GM19372 (cell line): ENCODE measurements around the gene GMDS.

ENCODE experiments used
- ATAC-seq: cut with Tn5 transposase; IDR thresholded peaks from one replicate; pipeline ENCODE4 v1.9.1; 2021; ENCODE audit warnings: mild to moderate bottlenecking, low read depth, moderate library complexity; ENCODE audit not compliant: unreplicated experiment

The GMDS gene

GRCh38 chr6:1796706-1797529 lies 448.5 kb downstream of the GMDS start:
- peak; percentile 89 for ATAC-seq

DNA sequence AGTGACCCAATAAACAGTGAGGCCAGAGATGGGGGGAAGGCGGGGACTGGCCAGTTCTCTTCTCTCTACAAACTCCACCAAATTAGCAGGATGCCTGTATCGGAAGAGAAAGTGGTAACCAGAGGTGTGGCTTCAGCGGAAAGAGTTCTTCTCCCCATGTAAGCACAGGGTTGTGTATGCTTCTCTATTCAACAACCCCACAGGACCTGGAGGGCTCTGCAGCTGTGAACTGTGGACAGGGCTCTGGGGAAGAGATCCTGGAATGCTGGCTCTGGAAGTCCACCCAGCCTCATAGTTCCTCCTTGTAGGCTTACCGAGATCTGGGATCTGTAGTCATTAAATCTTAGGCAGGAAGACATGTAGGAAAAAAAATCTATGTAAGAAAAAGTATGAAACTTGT lies 449.5 kb downstream of the GMDS start:
- no peak for ATAC-seq

- no peak for ATAC-seq
Observed at GRCh38 chr6:1792989-1793388, 452.4 kb downstream of the GMDS start.

DNA sequence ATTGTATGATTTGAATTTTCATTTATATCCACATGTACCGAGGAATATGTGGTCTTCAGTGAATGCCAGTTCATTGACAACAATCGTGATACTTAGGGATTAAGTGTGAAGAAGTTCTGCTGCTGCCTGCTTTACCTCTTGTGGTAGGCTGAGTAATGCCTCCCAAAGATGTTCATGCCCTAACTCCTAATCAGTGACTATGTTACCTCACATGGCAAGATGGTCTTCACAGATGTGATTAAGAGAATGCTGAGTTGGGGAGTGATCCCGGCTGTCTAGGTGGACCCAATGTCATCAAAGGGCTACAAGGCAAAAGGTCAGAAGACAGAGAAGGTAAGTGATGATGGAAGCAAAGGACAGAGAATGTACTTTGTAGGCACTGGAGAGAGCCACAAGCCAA lies 454.7 kb downstream of the GMDS start:
- ATAC-seq = no peak

DNA sequence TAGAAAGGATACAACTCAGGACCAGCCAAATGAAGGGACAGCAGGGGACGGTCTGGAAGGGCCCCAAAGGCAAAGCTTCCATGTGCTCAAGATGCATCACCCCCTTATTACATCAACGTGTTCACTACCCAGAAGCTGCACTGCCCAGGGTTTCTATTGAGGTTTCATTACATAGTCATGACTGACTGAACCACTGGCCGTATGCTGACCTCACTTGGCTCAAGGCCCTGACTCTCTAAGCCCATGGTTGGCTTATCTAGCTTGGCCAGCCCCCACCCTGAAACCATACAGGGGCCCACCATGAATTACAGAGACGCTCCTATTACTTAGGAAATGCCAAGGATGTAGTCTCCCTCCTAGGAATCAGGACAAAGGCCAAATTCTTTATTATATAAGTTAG lies 456.3 kb downstream of the GMDS start:
- ATAC-seq = no peak

GRCh38 chr6:1787894-1788293 lies 457.5 kb downstream of the GMDS start:
- no peak for ATAC-seq

DNA sequence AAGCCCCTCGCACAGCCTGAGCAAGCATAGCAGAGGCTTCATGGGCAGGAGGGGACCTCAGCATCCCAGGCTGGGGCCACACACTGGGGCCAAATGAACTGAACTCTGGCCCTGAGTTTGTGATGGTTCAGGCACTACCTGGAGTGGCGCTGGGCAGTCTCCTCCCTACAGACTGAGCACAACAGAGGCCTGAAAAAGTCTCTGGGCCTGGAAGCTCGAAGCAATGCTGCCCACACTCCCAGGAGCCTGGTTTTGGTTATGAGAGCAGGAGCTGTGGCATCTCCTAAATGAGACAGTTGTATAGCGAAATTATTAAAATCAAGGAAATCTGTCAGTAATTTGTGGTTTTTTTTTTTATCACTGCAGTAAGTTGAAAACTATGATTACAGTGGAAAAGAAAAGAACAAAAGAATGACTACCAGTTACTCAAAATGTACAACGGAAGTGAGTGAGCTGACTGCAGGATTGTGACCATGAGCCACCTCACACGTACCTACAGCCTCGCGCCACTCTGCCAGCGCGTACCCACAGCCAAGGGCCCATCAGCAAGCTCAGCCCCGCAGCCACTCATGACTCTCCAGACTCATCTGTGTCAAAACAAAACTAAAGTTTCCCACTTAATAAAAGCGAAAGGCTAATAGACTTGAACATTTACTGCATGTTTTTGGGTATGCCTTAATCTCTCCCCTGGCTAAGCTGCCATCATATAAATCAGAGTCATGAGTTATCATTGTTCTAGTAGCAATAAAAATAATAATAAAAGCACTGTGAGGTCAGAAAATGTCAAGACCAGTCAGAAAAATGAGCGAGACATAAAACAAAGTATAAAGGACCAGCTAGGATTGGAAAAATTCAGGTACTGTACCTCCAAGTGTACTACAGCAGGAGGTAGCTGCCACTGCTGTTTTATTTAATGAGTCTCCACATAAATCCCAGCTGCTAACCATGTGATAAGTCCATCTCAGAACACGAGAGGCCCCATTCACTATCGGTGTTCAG lies 458.7 kb downstream of the GMDS start:
- no peak for ATAC-seq

GRCh38 chr6:1784422-1784884 lies 461.0 kb downstream of the GMDS start:
- ATAC-seq = no peak

- no peak for ATAC-seq
Observed at GRCh38 chr6:1781817-1782184, 463.6 kb downstream of the GMDS start.

GRCh38 chr6:1781152-1781816 lies 464.1 kb downstream of the GMDS start:
- ATAC-seq = no peak

DNA sequence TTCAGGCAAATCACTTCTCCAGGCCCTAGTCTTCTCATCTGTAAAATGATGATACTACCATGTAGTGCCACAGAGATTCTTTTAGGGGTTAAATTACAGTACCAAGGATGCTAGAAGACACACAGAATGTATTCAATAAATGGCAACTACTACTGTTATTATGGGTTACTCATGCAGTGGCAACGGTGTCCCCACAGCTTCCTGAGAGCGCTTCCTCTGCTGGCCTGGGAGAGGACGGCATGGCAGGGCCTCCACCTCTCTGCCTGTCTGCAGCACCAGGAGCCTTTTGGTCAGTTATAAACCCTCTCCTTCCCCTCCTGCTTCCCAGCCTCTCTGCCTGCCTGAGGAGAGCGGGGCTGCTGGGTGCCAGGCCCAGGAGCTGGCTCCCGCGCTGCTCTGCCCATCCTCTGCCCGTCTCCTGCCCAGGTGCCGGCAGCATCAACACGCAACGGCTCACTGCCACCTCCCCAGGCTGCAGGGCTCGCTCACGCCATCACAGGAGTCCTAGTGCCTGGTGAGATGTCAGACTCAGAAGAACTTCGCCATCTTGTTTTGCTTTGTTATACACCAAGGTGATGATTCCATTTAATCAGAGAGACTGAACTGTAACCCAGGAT lies 465.0 kb downstream of the GMDS start:
- no peak for ATAC-seq

DNA sequence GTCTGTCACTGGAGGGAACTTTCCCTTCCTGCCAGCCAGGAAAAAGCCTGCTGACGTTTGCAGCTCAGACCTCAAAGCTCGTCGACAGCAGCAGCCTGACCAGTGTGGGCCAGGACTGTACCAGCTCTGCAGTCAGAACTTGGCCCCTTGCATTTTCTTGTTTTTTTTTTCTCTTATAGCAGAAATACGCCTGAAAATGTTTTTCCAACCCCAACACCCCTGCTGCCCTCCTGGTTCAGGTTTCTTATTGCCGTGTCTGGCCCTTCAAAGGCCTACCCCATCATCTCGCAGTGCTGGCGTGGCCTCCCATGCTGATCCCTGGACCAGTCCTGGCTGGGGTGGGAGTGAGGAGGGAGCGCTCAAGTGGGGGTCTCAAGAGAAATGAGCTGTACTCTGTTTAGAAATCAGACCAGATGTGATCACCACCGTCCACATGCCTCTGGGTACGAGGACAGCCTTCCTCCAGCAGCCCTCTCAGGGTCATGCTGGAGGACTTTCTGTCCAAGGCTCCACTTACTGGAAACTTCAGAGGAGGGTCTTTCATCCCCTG lies 466.6 kb downstream of the GMDS start:
- ATAC-seq = no peak

DNA sequence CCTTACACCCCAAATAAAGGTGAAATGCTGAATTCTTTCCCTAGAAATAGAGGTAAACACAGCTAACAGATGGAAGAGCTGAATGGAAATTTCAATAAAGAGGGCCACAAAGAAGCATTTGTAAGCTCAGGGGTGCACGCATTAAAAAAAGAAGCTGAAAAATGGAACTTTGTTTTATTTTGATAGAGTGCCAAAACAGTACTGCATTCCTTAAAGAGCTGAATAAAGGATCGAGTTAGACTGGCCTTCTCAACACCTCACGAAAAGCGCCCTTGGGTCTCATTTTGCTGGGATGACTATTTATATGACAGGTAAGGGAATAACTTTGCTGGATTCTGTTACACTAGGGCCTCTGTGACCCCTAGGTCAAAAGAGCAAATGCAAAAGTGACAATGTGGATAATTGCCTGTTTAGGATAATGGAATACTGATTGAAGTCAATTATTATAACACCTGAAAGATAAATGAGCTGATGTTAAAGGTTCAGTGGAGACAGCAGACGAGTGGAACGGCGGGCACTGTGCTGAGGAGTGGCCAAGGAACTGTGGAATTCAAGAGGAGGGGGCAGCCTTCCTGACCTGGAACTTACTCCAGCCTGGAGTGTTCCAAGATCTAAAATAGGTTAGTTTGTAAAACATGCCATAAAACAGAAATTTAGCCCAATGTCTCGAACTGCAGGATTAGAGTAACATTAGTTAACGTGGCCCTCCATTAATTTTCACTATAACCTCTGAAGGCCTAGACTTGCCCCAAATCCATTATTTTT lies 467.3 kb downstream of the GMDS start:
- no peak for ATAC-seq

DNA sequence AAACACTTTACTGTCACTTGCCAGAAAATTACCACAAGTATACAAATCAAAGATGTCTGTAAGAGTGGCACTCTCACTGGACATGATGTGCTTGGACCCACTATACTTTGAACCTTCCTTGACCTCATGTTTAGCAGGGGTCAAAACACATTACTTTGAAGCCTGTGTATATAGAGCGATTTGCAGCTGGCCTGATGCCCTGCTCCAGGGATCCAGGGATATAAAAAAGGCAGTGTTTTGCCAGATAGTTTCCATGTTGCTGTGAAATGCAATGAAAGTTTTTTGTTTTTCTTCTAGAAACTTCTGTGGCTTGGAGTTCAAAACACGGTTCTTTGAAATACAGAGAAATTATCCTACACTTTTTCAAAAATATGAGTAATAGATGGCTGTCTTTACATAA lies 470.0 kb downstream of the GMDS start:
- ATAC-seq = no peak

DNA sequence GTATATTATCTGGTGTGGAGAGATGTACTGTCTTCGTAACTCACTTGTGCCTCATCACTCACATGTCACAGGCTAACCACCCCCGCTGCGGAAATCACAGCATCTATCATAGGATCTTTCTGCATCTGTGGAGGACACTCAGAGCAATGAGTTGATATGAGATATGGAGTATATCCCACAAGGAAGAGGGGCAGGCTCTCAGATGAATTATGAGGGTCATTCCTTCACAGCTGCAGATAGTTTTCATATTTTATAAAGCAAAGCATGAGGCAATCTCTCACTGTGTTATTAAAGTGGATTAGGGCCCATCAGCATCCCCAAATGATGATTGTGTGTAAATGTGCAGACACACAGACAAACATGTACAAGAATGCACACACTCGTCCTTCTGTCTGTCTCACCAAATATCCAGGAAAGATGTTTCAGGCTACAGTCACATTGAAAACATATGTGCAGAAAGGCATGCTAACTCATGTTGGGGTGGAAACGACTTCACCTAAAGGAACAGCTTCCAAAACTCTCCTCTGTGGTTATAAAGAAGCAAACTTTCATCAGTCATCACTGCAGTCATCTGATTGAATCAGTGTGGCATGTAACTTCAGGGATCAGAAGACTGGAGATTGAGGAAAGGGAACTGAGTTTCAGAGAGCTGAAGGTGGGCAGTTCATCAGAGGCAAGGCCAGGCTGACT lies 471.0 kb downstream of the GMDS start:
- ATAC-seq = no peak

DNA sequence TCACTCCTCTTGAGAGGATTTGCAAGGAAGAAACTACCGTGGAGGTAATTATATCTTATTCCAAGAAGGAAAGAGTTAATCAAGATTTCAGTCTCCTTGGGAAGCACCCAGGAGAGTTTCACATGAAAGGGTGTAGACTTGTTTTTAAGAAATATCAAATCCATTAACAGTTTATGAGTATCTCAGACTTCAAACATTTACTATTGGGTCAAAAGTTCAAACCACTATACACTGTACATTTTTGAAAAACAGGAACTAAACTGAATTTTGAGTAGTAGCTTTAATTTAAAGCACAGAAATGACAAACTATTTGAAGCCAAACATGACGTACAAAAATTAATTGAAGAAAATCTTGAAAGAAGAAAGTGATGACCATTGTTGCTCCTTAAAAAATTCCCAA lies 471.7 kb downstream of the GMDS start:
- ATAC-seq = no peak

DNA sequence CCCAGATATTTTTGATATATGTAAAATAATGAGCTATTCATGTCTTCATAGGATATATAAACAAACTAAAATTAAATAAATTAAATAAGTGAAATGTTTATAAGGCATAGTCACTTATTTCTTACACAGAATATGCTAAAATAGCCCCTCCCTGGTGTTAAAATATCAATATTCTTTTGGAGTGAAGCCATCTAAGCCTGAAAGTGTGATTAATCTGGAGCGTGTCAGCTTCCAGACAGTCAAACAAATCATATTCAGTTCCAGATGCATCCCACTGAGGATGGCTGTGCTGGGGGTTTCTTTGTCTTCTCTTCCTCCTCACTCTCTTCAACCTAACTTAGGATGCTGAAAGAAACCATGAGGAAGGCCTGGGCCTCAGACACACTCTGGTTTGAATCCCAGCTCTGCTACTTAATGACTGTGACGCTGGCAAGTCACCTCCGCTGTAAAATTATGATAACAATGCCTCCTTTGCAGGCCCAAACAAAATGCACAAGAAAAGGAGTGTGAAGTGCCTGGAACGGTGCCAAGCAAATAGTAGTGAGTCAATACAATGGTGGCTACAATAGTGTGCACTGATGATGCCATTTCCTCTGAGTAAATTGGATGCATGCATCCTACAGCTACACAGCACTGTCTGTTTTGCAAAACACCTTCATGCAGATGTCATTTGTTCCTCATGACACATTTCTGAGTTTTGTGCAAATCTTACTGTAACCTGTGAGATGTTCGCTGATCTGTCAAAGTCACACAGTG lies 474.3 kb downstream of the GMDS start:
- no peak for ATAC-seq

GRCh38 chr6:1770435-1770843 lies 475.0 kb downstream of the GMDS start:
- no peak for ATAC-seq
